DMS79 treated with DMSO at 0.1 percent for 48 hours (cell line): Measurements from ENCODE around the gene TRAPPC8.
A peak's percentile ranks its signal among the peaks of the same experiment; 100 is the strongest.
"Not testable (repeated sequence)": the region's sequence is repeated elsewhere in the genome, so short reads cannot be mapped to it uniquely, and the experiment has no call there.

Experiments used
- DNase-seq: peaks from one replicate; lab custom pipeline; 2025; lab: John Stamatoyannopoulos, UW

Gene TRAPPC8

DNA sequence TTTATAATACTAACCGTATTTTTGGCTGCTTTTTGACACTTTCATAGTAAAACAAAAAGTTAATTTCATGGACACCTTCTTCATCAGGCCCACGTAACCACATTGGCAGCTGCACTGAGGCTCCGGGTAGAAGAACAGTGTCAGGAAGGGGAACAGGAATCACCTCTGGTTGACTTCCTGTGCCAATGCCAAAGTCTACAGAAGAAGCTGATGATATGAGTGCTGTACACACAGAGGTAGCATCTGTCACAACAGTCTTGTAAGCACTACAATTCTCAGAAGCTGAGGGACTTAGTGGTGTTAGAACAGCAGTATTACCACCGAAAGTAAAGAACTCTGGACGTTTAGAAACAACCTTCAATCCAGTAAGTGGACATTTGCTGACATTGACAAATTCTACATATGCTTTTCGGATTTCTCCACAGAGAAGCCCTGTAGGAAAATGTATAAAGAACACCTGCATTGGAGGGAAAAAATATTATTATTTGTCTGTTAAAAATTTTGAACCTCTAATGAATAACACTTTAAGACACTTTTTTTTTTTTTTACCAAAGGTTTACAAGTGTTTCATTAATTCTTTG is 85.3 kb downstream of the TRAPPC8 start:
- DNase-seq = no peak

DNA sequence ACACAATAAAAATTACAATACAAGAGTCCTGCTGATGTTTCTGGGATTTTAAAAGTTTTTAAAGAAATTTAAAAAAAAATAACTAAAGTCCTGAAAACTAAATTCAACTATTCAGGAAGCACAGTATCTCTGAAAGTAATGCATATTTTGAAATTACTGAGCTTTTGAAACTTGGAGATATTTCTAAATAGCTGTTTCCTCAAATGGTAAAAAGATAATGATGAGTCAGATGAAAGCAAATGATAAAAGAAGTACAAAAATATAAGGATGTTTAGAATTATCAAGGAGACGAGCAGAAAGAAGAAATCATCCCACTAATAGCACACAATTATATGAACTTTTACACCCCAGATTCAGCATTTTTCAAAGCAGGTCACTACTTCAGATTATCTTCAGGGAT is 92.1 kb downstream of the TRAPPC8 start:
- no peak for DNase-seq

GRCh38 chr18:31840499-31840898 is 102.4 kb downstream of the TRAPPC8 start:
- no peak for DNase-seq

DNA sequence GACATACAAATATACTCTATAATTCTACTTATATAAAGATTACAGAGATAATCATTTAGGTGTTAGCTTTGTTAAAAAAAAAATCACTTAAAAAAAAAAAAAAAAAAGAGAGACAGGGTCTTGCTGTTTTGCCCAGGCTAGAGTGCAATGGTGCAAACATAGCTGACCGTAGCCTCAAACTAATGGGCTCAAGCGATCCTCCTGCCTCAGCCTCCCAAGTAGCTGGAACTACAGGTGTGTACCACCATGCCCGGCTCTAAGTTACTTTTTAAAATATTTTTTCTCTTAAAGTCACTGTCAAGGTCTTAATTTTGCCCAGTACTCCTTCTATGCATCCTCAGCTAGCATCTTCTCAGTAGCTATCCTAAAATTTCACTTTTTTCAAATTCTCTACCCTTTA is 105.0 kb downstream of the TRAPPC8 start:
- no peak for DNase-seq

DNA sequence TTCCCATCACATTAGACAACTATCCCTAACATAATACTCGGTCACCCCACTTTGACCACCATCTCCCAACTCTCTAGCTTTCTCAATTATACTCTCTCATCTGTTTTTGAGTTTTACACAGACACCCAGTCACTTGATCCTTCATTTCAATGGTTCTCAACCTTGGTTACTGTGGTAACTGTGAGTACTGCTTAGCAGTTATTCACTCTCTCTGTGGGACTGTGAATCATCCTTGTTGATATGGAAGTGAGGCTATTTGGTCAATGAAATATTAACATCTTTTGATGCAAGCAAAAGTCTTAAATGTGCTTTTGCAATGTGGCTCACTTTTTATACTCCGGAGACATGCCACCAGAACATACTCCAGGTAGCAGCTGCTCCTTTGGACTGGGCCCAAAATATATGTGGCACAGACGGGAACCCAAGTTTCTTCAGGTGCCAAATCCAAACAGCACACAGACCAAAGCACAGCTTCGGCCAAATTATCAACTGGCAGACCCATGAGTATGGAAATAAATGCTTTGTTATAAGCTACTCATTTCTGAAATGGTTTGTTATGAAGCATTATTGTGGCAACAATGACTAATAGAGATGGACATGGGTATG is 107.3 kb downstream of the TRAPPC8 start:
- no peak for DNase-seq

DNA sequence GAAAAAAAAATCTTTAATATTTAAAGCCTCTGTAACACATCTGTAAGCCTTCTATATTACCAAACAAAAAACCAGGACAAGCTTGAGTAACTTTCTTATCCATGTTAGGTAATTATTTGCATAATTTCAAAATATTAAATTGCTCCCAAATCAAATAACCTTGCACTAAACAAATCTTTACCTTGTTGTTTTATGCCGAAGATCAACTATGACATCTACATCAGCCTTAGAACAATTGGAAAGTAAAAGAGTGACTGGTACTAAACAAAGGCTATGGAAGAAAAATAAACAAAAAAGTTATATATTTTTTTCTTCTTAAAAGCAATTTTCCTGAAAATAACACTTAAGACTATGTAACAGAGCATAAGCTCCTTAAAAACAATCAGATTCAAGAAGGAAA is 111.0 kb downstream of the TRAPPC8 start:
- no peak for DNase-seq

DNA sequence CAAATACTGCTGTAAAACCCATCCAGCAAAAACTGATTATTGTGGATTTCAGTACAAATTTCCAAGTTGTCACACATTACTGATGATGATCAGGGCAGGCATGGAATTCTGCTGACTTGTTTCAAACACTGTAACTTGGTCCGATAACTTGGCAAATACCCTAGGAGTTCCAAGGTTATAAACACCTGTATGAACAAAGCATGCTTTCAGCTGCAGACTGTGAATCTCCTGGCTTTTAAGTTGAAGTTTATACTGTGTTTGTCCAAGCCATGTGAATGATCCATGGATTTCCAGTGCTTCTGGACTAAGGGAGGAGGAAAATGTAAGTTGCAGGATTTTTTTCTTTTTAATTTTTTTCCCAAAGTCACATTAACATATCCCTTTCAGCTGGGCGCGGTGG is 112.2 kb downstream of the TRAPPC8 start:
- no peak for DNase-seq

DNA sequence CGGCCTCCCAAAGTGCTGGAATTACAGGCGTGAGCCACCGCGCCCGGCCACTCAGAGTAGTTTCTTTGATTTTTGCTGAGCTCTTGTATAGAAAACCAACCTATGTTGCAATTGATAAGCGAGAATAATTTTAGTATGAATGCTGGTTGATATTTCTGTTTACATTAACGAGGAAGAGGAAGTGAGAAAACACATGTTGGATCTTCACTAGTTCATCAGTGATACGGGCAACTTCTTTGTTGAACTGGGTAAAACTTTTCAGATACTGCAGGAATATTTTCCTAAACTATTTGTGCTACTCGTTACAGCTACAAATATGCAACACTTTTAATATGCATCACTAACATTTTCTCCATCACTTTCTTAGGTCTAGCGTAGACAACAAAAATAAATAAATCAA is 114.3 kb downstream of the TRAPPC8 start:
- DNase-seq = no peak

- DNase-seq = not testable (repeated sequence)
Observed at GRCh38 chr18:31826673-31827325, 116.1 kb downstream of the TRAPPC8 start.

- no peak for DNase-seq
Observed at GRCh38 chr18:31825772-31826171, 117.2 kb downstream of the TRAPPC8 start.

- DNase-seq = no peak
Observed at GRCh38 chr18:31821545-31822171, 121.3 kb downstream of the TRAPPC8 start.

DNA sequence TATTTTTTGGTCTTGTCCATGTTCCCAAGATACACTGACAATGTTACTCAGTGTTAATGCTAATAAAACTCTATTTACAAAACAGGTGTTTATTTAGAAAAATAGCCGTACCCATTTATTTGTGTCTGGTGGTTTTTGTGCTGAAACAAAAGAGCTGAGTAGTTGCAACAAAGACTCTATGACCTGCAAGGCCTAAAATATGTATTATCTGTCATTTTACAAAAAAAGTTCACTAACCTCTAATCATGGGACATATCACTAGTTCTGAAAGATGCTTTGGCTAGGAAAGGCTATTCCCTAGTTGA is 123.1 kb downstream of the TRAPPC8 start:
- no peak for DNase-seq

- DNase-seq = peak; percentile 25
Observed at GRCh38 chr18:31819106-31819924, 123.6 kb downstream of the TRAPPC8 start.

- DNase-seq = no peak
Observed at GRCh38 chr18:31814132-31814531, 128.8 kb downstream of the TRAPPC8 start.

DNA sequence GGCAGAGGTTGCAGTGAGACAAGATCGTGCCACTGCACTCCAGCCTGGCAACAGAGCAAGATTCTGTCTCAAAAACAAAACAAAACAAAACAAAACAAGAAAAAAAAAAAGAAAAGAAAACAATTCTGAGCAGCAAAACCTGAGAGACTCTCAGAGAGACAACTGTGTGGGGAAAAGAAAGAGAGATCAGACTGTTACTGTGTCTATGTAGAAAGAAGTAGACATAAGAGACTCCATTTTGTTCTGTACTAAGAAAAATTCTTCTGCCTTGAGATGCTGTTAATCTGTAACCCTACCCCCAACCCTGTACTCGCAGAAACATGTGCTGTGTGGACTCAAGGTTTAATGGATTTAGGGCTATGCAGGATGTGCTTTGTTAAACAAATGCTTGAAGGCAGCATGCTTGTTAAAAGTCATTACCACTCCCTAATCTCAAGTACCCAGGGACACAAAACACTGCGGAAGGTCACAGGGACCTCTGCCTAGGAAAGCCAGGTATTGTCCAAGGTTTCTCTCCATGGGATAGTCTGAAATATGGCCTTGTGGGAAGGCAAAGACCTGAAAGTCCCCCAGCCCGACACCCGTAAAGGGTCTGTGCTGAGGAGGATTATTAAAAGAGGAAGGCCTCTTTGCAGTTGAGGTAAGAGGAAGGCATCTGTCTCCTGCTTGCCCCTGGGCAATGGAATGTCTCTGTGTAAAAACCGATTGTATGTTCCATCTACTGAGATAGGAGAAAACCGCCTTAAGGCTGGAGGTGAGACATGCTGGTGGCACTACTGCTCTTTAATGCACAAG is 132.4 kb downstream of the TRAPPC8 start:
- DNase-seq = not testable (repeated sequence)

GRCh38 chr18:31809049-31809448 is 133.9 kb downstream of the TRAPPC8 start:
- DNase-seq = not testable (repeated sequence)

DNA sequence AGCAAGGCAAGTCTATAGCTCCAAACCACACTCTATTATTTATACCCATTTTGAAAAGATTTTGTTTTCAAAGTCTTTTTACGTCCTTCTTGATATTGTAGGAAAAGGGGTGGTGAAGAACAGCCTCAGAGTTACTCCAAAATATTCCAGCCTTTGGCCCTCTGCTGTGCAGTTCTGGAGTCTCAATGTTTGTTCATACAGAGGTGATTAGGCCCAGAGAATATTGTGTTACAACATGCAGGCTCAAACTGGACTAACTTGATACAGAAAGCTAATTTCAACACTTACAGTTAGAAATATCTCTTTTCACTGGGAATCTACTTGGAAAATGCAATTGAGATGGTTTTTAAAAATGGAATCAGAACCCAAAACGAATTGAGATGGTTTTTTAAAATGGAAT is 141.8 kb downstream of the TRAPPC8 start:
- DNase-seq = no peak

GRCh38 chr18:31799257-31799656 is 143.7 kb downstream of the TRAPPC8 start:
- not testable (repeated sequence) for DNase-seq

DNA sequence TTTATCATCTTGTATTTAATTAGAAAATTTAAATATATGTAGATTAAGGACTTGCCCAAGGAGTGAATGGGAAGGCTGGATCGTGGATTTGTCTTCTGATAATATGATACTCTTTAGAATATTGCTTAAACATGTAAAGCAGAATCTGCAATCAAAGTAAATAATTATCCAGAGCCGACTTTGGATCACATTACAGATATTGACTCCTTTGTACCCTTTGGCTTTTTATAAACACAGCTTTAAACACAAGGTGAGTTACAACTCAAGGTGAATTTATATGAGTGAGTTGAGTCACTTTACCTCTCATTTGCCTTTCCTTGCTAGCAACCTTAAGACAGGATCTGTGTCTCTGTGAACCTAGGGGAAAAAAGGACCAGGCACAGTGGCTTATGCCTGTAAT is 144.5 kb downstream of the TRAPPC8 start:
- no peak for DNase-seq

GRCh38 chr18:31795747-31796146 is 147.2 kb downstream of the TRAPPC8 start:
- DNase-seq = no peak

DNA sequence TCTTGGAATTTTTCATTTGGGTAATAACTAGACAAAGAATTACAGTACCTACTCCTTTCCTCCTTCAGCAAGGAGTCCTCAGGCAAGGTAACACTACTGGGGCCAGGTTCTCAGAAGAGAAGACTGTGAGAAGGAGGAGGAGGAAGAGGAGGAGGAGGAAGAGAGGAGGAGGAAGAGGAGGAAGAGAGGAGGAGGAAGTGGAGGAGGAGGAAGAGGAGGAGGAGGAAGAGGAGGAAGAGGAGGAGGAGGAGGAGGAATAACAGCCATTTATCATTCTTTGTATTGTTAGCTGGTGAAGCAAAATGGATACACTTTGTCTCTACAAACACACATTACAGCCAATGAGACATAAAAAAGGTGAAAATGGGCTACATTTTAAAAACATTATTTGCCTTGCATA is 149.4 kb downstream of the TRAPPC8 start:
- no peak for DNase-seq

DNA sequence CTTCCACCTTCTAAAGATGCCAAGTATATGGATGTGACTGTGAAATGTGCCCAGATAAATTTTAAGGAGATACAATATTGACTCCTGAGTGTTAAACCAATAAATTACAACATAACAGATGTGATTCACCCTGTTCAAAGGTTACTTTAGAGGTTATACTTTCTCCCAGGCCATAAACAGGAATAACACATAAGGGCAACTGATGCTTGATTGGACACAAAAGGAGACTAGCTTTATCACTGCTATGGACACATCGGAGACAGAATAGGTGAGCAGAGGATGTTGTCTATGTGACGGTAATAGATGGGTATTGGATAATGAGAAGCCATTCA is 150.4 kb downstream of the TRAPPC8 start:
- no peak for DNase-seq
